HG03060 (cell line): ENCODE results near the gene ARSD.
"Not testable (repeated sequence)": the region's sequence is repeated elsewhere in the genome, so short reads cannot be mapped to it uniquely, and the experiment has no call there.

Experiments
- ATAC-seq: cut with Tn5 transposase; IDR thresholded peaks from one replicate; pipeline ENCODE4 v1.9.1; 2021; ENCODE audit warnings: low read depth, moderate number of reproducible peaks; ENCODE audit not compliant: unreplicated experiment

The ARSD gene, protein sequence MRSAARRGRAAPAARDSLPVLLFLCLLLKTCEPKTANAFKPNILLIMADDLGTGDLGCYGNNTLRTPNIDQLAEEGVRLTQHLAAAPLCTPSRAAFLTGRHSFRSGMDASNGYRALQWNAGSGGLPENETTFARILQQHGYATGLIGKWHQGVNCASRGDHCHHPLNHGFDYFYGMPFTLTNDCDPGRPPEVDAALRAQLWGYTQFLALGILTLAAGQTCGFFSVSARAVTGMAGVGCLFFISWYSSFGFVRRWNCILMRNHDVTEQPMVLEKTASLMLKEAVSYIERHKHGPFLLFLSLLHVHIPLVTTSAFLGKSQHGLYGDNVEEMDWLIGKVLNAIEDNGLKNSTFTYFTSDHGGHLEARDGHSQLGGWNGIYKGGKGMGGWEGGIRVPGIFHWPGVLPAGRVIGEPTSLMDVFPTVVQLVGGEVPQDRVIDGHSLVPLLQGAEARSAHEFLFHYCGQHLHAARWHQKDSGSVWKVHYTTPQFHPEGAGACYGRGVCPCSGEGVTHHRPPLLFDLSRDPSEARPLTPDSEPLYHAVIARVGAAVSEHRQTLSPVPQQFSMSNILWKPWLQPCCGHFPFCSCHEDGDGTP

DNA sequence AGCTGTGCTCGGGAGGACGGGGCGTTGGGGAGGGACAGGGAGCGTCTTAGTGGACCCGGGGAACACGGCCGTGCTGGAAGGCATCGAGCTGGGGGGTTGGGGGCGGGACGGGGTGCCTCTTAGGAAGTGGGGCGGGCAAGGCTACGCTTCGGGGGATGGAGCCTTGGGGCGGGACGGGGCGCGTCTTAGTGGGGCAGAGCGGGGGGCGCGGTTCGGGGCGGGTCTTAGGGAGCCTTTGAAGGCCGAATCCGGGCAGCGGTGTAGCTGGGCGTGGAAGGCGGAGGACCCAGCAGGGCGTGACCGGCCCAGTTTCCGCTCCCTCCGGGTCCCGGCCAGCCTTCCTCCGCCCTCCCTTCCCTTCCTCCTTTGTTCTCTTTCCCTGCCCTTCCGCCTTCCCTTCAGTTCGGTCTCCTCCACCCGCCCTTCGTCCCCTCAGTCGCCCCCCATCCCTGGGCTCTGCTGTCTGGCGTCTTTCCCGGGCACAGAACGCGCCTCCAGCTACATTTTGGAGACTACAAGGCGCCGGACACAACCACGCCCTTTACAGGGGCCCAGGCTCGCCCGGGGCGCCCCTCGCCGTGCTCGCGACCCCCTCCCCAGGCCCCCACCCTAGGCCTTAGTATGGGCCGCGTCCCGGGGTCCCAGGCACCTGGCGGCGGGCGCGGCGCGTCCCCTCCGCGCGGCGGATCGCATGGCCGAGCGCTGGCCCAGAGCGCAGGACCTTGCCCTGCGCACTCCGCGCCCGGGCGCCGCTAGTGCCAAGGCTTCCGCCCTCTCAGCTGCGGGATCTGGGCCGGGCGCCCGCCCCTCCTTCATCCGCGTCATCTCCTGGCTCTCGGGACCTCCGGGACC, at the start of gene ARSD:
Gene ARSD, minus strand, starts transcription at position 757 of the 852 bp plus-strand sequence. Its CDS starts 64 bp downstream, at position 693.
- peak; percentile 76 for ATAC-seq

GRCh38 chrX:2978639-2979038, 49.5 kb upstream of the ARSD start:
- ATAC-seq = not testable (repeated sequence)

DNA sequence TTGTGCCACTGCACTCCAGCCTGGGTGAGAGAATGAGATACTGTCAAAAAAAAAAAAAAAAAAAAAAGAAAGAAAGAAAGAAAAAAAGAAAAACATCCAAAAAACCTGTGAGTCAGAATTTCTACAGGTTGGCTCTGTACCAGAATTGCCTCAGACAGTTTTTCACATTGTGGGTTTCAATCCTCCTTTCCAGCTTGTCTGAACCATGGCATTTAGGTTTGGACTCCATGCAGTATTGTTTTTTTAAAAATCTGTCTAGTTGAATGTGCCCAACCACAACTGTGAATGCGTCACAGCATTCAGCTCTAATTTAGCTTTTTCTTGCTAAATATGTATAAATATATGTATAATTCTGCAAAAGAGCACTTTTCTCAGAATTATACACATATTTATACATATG, 45.8 kb upstream of the ARSD start:
- no peak for ATAC-seq

GRCh38 chrX:2972391-2972790, 43.3 kb upstream of the ARSD start:
- ATAC-seq = no peak

DNA sequence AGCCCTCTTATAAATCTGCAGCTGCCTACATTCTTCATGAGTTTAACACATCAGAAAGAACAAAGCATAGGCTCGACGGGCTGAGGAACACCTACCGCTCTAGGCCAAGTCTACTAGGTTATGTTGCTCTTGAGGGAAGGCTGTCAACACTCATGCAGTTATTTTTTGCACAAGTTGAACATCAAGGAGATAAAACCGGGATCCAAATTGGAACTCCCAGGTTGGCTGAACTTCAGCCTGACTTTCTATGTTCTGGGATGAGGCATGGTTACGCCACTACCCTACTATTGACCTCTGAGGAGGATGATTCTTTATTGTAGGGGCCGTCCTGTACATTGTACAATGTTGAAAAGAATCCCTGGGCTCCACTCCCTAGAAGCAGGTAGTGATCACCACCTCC, 39.9 kb upstream of the ARSD start:
- ATAC-seq = no peak

- ATAC-seq = no peak
Observed at GRCh38 chrX:2967998-2968909, 39.1 kb upstream of the ARSD start.

DNA sequence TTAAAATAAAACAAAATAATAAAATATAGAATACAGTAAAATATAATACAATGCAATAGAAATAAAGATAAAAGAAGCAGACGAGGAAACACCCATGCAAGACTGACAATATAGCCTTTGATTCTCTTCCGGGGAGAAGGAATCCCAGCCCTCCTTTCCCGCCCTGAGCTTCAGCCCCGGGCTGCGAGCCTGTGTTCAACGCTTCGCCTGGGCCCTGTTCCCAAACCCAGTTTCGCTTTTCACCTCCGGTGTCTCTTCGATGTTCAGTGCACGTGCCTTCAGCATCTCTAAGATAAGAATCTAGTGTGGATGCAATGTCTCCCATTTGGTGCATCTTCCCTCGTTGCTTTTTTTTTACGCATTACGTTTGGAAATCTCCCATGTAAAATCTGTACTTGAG, 38.4 kb upstream of the ARSD start:
- no peak for ATAC-seq

DNA sequence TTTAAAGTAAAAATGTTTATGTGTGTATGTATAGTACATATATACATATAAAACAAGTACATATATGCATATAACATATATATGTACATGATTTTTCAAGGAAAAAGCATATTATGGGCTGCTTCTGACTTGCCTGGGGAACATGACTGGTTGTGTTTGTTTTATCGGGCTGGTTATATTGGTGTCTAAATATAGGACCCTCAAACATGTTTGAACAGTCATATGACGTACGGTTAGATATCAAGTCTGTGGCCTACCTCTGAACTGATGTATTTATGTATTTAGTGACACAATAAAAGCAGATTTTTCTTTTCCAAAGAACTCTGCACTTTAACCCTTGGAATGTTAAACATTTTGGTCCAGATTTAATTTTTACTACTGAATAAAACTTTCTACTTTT, 37.9 kb upstream of the ARSD start:
- no peak for ATAC-seq

GRCh38 chrX:2965965-2966364, 36.8 kb upstream of the ARSD start:
- ATAC-seq = peak; percentile 73

- ATAC-seq = not testable (repeated sequence)
Observed at GRCh38 chrX:2963992-2964794, 35.1 kb upstream of the ARSD start.

DNA sequence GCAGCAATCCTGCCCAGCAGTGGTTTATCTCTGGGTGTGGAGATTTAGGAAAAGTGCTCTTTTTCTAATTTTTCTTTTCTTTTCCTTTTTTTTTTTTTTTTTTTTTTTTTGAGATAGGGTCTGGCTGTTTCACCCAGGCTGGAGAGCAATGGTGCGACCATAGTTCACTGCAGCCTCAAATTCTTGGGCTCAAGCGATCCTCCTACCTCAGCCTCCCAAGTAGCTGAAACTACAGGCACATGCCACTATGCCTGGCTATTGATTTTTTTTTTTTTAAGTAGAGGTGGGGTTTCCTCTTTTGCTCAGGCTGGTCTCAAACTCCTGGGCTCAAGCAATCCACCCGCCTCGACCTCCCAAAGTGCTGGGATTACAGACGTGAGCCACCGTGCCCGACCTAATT, 34.3 kb upstream of the ARSD start:
- ATAC-seq = not testable (repeated sequence)

DNA sequence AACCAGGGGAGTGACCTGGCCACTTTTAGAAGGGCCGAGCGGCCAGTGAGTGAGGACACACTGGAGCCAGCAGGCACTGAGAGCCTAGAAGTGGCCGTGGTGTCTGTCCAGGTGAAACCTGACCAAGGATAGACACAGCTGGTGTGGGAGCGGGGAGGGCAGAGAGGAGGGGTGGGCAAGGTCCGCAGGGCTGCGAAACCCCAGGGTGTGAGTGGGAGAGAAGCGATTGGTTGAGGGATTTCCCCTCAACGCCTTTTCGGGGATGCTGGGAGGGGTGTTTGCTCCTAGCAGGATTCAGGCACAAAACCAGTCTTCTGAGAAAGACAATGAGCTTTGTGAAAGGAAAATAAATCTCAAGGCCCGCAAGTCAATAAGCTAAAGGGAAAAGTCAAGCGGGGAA, 33.2 kb upstream of the ARSD start:
- no peak for ATAC-seq

DNA sequence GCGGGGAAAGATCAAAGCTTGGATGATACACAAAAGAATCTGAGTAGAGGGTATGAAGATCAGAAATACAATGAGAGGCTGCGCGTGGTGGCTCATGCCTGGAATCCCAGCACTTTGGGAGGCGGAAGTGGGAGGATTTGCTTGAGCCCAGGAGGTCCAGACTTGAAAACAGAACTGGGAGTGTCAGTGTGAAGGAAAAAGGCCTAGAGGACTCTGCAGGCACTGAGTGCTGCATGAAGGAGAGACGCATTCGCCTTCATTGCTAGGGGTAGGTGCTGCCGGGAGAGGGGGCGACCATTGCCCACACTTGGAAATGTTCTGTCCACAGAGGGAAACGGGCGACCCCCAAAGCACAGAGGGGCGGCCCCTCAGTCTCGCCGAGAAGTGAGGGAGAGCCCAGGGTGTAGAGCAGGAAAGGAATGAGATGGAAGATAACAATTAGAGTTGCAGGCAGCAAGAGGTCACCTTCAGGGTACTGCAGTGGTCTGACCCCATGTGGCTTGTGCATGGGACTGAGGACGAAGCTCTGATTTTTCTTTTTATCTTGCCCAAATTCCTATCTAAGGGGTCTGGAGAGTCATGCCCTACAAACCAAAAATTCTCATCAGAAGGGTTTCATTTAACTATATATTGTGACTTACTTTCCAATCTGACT, 31.8 kb upstream of the ARSD start:
- no peak for ATAC-seq

DNA sequence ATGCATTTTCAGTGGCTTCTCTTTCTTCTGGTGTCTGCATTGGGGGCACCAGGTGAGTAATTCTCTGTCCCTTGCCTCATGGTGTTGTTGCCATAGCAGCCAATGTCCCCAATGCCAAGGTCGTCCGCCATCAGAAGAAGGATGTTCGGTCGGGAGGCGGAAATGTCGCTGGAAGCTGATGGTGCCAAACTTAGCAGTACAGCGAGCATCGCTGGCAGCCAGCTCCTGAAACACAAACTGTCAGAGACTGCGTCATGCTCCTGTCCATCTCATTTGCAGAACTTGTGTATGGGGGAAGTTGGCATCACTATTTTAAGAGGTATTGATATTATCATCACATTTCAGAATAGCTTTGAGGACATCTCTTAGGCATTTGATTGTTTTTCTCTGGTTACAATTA, 29.1 kb upstream of the ARSD start:
- no peak for ATAC-seq

DNA sequence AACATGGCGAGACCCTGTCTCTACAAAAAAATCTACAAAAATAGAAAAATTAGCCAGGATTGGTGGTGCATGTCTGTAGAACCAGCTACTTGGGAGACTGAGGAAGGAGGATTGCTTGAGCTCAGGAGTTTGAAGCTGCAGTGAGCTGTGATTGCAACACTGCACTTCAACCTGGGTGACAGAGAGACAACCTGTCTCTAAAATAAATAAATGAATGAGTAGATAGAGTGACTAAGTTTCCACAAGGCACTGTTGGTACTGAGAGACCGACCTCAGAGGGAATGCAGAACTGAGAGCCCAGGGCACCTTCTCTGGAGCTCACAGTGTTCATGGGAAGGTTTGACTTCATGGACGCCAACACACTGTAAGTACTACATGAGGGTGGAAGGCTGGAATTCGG, 26.7 kb upstream of the ARSD start:
- no peak for ATAC-seq

- no peak for ATAC-seq
Observed at GRCh38 chrX:2955281-2955680, 26.1 kb upstream of the ARSD start.

DNA sequence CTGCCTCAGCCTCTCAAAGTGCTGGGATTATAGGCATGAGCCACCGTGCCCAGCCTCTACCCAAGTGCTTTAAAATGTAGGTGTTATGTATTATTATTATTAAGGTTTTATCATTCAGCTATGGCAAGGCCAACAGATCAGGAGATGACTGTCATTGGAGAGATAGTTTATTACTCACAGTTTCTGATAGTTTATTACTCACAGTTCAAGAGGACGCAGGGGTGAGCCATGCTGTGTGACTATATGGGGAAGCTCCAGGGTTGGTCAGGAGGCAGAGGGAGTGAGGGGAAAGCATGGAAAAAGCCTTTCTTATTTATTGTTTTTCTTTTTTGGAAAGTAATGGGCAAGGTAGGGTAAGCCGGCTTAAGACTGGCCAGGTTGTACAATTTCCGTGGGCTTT, 25.4 kb upstream of the ARSD start:
- ATAC-seq = no peak

GRCh38 chrX:2937942-2938341, 8.8 kb upstream of the ARSD start:
- not testable (repeated sequence) for ATAC-seq
